HG02678 (cell line): ENCODE results near the gene METRNL.
"Not testable (repeated sequence)": the region's sequence is repeated elsewhere in the genome, so short reads cannot be mapped to it uniquely, and the experiment has no call there.

ENCODE experiments used
- ATAC-seq: cut with Tn5 transposase; IDR thresholded peaks from one replicate; pipeline ENCODE4 v1.9.1; 2021; ENCODE audit warnings: mild to moderate bottlenecking, moderate library complexity; ENCODE audit not compliant: unreplicated experiment

METRNL gene

DNA sequence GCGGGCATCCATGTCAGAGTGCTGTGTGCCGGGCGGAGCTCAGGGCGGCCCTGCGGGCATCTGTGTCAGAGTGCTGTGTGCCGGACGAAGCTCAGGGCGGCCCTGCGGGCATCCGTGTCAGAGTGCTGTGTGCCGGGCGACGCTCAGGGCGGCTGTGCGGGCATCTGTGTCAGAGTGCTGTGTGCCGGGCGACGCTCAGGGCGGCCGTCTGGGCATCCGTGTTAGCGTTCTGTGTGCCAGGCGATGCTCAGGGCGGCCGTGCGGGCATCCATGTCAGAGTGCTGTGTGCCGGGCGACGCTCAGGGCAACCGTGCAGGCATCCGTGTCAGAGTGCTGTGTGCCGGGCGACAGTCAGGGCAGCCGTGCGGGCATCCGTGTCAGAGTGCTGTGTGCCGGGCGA is 55.0 kb downstream of the METRNL start:
- ATAC-seq: not testable (repeated sequence)

DNA sequence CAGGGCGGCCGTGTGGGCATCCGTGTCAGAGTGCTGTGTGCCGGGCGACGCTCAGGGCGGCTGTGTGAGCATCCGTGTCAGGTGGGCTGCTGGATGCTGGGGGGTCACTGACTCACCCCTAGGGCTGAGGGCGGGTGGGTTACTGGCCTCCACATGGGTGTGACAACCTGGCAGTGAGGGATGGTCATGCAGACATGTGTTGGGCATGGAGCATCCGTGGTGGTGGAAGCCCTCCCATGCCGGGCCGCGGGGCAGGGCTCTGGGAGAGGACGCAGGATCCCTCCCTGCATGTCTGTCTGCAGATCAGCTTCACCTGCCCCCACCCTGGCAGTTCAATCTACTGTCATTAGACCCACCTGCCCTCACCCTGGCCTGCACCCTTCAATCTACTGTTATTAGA is 56.3 kb downstream of the METRNL start:
- no peak for ATAC-seq

DNA sequence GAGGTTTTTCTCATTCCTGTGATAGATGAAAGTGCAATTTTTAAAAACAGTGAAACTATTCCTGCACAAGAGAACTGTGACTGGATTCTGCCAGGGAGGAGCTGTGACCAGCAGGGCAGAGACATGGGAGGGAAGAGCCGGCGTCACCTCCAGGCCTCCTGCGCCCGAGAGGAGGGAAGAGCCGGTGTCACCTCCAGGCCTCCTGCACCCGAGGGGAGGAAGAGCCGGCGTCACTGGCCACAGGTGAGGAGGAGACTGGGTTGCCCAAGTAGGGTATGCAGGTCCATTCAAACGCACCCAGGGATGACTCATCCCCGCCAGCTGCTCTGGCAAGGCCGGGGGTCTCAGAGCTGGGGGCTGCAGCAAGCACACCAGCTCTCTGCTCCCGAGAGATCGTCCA is 56.7 kb downstream of the METRNL start:
- no peak for ATAC-seq

DNA sequence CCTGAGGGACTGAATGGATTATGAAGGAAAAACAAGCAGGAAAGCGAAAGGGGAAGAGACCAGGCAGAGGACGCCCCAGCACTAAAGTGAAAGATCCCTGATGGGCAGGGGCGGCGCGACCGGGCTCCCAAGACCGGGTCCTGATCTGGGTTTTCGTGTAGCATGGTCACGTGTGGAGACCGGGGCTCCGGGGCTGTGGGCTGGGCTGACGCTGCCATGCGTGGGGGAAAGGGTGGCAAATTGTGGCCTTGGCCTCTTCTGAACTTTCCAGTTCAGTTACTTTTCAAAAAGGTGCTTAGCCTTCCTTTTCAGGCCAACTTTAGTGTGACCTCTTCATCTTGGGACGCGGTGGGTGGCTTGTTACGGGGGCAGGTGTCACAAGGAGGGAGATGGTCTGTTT is 57.5 kb downstream of the METRNL start:
- no peak for ATAC-seq

DNA sequence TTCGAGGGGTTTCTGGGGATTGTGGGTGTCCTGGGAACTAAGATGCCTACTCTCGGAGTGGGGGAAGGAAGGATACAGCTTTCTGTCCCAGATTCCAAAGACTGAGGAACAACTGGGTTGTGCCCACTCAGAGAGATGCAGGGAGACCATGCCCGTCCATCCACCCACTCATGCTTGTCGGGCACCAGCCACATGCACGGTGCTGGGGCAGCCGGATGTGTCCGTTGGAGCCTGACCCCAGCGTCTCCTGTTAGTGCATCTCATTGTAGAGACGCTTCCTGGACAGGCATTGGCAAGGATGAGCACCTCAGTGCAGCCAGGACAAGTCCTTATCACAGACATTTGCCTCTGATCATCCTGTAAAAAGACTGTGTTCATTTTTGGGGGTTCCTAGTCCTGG is 58.1 kb downstream of the METRNL start:
- no peak for ATAC-seq

DNA sequence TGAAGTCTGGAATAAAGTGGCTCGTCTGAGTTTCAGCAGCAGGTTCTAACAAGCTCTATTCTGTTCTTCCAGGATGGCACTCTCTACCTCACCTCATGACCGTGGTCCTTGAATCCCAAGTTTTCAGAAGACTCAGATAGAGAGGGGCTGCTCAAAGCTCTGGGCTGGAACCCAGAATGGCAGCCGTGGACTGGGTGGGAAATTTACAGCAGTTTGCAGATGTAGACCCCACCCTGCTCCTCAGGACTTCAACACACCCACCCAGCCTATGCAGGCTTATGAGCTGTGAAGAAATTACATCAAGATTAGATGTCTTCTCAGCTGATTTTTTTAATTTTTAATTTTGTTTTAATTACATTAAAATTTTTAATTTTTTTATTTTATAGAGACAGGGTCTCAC is 59.4 kb downstream of the METRNL start:
- no peak for ATAC-seq

DNA sequence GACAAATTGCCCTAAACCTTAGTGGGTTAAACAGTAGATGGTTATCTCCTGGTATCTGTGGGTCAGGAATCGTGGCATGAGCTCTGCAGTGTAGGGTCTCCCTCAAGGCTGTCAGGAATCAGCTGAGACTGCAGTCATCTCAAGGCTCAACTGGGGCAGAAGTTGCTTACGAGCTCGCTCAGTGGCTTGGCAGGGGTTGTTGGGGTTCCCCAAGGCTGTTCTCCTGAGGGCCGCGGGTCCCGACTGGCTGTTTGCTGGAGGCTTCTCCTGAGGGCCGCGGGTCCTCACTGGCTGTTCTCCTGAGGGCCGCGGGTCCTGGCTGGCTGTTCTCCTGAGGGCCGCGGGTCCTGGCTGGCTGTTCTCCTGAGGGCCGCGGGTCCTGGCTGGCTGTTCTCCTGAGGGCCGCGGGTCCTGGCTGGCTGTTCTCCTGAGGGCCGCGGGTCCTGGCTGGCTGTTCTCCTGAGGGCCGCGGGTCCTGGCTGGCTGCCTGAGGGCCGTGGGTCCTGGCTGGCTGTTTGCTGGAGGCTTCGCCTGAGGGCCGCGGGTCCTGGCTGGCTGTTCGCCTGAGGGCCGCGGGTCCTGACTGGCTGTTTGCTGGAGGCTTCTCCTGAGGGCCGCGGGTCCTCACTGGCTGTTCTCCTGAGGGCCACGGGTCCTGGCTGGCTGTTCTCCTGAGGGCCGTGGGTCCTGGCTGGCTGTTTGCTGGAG is 60.3 kb downstream of the METRNL start:
- not testable (repeated sequence) for ATAC-seq

DNA sequence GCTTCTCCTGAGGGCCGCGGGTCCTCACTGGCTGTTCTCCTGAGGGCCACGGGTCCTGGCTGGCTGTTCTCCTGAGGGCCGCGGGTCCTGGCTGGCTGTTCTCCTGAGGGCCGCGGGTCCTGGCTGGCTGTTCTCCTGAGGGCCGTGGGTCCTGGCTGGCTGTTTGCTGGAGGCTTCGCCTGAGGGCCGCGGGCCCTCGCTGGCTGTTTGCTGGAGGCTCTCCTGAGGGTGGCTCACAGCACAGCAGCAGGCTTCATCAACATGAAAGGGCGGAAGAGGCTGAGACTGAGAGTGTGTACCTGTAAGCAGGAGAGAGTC is 60.8 kb downstream of the METRNL start:
- not testable (repeated sequence) for ATAC-seq

DNA sequence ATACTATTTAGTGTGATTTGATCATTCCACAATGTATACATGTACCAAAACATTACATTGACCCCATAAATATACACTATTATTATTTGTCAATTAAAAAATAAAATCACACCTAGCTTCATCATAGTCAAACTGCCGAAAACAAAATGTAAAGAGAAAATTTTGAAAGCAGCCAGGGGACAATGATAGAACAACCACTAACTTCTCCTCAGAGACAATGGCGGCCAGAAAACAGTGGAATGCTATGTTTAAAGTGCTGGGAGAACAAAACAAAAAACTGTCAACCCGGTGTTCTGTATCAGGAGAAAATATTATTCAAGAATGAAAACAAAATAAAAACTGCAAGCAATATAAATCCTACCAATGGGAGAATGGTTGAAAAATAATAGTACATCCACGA is 63.2 kb downstream of the METRNL start:
- ATAC-seq: no peak

DNA sequence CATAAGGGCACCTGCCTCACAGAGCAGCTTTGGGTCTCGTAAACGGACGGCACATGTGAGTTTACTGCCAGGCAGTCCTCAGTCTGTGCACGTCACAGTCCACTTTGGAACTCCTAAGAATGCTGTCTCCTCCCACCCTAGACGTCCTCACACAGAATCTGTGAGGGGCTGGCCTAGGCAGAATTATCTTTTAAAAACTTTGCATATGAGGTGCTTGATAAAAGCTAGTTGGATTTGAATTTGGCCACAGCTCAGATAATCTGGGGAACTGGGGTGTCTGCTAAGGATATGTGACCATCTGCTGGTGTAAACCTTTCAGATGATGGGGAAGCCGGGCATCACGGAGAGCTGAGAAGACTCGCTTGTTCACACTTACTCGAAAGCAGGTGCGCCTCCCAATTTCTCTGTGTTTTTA is 64.4 kb downstream of the METRNL start:
- no peak for ATAC-seq
